GM19043 (cell line): Measurements from ENCODE around the gene RASL10B.
A peak's percentile ranks its signal among the peaks of the same experiment; 100 is the strongest.

Experiments
- ATAC-seq: cut with Tn5 transposase; IDR thresholded peaks from one replicate; pipeline ENCODE4 v1.9.1; 2021; ENCODE audit warnings: low read depth; ENCODE audit not compliant: unreplicated experiment

Gene RASL10B

DNA sequence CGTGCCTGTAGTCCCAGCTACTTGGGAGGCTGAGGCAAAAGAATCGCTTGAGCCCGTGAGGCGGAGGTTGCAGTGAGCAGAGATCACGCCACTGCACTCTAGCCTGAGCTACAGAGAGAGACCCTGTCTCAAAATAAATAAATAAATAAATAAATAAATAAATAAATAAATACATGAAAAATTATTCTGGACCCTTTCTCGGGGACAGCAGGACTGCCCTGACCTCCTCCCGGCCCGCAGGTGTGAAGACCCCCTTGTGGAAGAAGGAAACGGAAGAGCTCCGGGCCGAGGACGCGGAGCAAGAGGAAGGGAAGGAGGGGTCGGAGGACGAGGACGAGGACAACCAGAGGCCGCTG, 32.3 kb downstream of the RASL10B start:
- no peak for ATAC-seq

DNA sequence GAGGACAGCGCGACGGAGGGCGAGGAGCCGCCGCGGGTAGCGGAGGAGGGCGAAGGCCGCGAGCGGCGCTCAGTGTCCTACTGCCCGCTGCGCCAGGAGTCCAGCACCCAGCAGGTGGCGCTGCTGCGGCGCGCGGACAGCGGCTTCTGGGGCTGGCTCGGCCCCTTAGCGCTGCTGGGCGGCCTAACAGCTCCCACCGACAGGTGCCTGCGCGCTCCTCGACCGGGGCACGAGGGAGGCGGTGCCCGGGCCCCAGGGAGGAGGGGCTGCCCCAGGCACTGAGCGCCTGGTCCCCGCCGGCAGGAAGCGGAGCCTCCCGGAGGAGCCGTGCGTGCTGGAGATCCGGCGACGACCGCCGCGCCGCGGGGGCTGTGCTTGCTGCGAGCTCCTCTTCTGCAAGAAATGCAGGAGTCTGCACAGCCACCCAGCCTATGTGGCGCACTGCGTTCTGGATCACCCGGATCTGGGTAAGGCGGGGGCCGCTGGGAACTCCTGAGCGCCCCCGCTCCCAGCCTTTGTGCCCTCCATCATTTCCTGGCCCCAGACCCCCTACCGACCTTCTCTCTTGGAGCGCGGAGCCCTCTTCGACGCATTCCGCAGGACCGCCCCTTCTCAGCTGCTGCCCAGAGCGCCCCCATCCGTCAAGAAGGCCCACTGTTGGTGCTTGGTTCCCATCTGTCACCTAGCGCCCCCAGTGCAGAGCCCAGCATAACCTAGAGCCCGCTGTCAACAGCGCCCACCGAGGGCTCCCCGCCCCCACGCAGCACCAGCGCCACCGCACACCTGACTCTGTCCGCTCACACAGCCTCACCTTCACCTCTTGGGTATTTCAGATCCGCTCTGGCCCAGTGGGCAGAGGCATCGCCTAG, 32.9 kb downstream of the RASL10B start:
- peak; percentile 87 for ATAC-seq

DNA sequence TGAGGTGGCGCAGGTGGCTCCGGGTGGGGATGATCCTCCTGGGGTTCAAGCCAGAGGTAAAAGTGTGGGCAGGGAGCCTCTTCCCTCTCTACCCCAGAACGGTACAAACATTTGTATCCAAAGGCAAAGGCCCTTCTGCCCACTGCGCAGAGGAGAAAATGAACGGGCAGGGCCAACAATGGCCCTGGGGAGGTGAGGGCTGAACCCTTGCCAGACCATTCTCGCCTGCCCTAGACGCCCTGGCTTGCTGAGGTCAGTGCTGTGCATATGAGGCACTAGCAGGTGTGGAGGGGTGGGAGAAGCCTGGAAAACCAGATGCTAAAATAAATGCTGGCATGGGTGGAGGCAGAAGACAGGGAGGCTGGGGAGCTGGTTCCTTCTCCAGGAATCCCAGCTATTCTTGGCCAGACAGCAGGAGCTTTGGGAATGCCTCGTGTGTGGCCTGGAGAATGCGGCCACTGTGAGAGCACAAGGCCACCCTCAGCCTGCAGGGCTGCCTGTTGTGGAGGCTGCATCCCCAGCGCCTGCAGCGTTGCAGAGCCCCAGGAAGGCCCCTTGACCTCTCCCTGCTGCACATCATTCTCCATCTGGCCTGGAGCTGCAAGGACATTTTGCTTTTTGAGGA, 33.8 kb downstream of the RASL10B start:
- no peak for ATAC-seq

DNA sequence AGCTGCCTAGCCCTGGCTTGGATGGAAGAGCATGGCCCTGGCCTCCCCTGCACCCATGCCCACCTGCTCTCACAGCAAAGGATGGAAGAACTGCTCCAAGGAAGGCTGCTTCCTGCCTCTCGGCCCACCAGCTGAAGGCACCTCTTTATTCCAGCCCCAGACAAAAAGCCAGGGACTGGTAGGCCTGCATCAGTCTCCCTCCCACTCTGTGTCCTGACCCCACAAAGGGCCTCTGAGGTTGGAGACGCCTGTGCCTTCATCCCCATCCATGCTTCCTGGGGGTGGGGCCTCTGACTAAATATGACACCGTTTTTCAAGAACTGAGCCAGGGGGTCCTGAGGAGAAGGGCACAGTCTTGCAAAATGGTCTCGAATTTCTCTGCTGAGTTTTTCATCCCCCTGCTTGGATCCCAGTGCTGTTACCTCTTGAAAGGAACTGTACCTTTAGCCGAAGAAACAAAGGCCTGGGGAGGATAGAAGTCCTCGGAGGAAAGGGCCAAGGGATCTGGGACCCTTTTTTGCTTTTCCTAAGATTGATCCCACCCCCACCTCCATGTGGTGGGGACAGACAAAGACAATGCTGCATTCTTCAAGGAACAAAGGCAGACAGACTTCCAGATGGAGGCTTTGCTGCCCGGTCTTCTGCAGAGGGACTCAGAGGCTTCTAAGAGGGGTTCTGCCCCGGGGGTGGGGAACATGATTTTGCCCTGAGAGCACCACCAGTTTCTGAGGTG, 34.5 kb downstream of the RASL10B start:
- no peak for ATAC-seq

DNA sequence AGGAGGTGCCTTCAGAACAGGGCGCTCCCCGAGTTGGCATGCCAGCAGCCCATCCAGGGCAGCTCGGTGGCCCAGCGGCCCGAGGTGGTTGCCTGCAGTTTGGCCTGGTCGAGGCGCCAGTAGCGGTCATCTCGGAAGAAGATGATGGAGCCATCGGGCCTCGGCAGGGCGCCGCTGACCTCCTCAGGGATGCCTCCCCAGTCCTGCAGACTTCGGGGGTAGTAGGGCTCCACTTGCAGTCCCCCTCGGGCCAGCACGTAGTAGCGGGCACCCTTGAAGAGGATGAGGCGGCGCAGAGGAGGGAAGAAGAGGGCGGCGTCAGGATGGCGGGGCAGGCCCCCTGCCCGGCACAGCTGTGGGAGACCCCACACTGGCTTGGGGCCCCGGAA, 35.0 kb downstream of the RASL10B start:
- ATAC-seq: no peak

DNA sequence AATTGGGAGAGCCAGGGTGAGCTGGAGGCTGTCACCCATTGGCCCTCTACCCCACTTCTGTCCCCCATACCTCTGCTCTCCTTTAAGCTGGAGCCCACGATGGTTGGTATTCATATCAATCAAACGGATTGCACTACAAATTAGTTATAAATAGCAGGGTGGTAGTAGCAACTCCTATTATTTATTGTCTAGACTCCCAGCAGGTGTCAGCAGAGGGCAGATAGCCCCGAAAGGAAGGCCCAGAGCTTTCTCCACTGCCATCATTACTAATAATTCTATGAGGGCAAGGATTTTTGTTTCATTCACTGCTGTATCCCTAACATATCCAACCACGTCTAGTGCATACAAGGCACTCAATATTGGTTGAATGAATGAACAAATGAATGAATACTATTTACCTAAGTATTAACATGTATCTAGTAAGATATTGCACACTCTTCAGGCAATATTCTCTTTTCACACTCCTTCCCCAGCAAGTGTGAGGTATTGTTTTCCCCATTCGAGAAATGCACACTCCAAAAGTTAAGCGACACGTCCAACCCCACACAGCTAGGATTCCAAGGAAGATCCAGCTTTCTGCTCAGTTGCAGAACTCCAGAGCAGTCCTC, 35.6 kb downstream of the RASL10B start:
- ATAC-seq: no peak

DNA sequence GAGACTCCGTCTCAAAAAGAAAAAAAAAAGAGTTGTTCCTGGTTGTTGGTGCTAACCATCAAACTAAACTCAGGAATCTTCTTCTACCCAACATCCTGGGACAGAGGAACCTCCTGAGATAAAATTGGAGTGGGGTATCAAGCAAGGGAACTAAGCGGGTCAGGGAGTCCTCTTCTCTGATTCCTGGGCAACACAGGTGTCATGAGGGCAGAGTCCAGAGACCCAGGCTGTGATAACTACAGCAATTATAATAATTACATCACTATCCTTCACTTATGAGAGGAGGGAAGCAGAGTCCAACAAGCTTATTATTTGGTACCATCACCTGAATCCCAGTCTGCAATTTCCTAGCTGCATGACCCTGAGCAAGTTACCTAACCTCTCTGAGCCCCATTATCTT, 37.4 kb downstream of the RASL10B start:
- no peak for ATAC-seq

DNA sequence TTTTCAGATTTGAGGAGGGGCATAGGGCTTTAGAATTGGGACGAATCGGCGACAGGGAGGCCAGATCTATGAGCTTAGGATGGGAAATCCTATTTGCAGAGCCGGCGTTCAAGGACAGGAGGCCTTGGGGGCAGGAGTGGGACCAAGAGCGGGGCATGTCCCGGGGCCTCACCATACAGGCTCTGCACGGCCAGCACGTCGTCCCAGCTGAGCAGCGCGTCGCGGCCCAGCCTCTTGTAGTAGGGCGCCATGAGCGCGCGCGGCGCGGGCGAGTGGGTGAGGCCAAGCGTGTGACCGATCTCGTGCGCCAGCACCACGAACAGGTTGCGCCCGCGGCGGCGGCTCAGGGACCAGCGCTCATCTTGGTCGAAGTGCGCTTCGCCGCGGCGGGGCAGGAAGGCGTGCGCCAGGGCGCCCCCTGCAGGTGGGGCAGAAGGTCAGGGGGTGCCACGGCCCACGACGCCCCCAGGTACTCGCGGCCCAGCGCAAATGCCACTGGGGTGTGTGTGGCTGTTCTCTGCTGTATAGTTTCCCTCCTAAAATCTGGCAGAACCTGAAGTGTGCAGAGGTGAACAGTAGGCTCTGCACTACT, 38.6 kb downstream of the RASL10B start:
- no peak for ATAC-seq

DNA sequence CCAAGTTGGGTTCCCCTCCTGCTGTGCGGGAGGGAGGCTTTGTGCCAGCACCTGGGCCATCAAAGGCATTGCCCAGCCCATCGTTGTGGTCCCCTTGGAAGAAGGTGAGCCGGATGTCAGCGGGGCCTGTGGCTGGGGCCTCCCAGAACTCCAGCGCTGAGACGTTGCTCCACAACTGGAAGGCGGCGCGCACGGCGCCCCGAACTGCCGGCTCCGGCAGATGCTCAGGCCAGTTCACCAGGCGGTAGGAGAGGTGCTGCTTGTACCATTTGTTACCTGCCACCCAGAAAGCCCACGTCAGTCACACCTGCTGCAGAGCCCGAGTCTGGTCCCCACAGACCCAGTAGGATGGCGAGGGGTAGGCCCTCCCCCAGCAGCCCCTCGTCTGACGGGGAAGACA, 41.7 kb downstream of the RASL10B start:
- ATAC-seq: no peak

DNA sequence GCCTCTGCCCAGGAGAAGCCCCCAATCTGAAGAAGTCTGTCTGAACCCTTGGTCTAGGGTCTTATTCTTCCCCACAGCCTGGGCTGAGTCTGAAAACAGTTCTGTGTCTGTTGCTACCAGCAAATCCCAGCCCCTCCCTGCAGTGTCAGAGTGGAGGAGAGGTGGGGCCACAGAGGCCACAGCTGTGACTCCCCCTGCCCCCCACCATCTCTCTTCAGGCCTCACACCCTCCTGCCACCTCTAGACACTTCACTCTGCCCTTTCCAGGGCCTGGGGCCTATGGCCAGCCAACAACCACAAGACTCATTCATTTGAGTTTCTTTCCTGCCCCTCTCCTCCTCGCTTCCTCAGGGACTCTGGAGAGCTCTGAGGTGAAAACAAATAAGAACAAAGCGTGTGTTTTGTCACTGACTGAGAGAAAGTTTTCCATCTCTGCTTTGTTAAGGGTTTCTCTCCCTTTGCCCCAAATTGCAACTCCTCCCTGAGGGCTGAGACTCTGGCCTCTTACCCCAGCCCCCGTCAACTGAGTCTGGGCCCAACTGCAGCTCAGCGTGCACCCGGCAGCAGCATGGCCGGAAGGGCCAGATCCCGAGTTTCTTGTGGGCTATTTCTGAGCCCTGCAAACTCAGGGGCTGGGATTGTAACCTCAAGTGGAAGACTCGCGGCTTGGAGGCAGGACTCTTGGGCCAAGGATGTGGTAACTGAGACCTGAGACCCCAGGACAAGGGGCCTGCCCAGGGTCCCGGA, 42.4 kb downstream of the RASL10B start:
- no peak for ATAC-seq

DNA sequence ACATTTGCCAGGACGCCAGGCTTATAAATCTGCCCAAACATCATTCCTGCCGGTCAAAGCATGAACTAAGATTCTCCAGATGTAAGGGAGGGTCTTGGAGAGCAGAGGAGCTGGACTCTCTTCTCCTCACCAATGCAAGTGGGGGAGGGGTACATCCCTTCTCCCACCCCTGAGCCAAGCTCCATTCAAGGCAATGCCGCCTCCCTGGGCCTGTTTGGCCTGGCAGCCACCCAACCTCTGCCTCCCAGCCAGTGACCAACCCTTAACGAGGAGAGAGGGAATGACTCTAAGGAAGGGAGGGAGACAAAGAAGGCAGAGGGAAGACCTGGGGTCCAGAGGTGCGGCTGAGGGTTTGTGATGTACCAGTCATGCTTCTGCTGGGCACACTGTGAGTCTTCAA, 43.1 kb downstream of the RASL10B start:
- no peak for ATAC-seq

DNA sequence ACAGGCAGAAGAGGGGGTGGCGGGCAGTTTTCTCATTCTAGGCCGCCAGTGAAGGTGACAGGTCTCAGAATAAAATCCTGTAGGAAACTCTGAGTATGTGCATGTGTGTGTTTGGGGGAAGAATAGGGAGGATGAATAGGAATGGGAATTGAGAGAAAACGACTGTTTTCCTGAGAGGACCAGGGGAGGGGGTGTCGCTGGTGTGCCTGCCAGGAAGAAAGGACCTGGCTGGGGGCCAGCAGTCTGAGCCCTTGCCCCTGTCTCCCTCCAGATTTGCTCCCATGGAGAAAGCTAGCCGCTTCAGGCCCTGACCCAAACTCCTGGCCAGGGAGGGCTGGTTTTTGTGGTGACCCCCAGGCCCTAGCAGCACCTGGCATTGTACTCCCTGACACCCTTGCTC, 43.6 kb downstream of the RASL10B start:
- ATAC-seq: no peak

DNA sequence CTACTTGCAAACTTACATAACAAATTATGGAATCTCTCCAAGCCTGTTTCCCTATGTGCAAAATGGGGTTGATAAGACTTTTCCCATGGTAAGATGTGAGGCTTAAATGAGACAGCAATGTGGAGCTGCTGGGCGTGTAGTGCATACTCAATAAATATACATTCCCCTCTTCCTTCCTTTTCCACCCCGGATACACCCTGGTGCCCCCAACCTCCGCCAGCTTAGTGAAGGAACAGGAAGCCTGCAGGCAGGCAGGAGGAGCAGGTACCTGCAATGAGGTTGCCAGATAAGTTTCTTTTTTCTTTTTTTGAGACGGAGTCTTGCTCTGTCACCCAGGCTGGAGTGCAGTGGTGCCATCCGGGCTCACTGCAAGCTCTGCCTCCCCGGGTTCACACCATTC, 44.1 kb downstream of the RASL10B start:
- no peak for ATAC-seq

DNA sequence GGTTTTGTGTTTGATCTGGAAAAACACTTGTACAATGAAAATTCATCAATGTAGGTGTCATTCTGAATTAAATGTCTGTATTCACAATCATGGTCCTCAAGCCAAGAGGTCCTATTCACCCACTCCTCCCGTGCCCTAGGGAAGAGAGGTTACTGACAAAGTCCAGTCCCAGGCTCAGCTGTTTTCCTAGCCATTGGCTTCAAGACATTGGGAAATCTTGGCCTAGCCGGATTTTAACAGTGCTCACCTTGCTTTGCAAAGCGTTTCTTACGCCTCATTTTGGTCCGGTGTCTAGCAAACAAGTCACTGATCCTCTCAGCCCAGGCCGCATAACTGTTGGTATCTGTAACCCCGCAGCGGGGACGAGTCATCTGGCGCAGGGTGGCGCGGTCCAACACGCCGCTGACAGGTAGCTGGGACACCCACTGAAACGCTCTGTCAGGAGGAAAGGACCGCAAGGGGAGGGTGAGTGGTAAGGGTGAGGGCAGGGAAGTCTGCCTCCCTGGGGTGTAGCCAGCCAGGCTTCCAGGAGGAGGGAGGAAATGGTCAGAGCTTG, 47.3 kb downstream of the RASL10B start:
- no peak for ATAC-seq

DNA sequence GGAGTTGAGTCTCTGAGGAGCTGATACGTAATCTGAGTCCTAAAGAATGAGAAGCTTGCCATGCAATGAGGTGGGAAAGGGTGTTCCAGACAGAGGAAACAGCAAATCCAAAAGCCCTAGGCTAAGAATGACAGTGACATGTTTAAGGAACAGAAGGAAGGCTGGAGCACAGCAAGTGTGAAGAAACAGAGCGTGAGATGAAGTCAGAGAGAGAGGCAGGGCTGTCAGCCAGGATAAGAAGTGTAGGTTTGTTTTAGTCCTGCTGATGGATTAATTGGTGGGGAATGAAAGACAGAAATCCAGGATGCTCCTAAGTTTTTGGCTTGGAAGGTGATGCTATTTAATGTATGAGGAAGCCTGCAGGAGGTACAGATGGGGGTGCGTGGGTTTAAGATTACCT, 49.5 kb downstream of the RASL10B start:
- ATAC-seq: no peak

DNA sequence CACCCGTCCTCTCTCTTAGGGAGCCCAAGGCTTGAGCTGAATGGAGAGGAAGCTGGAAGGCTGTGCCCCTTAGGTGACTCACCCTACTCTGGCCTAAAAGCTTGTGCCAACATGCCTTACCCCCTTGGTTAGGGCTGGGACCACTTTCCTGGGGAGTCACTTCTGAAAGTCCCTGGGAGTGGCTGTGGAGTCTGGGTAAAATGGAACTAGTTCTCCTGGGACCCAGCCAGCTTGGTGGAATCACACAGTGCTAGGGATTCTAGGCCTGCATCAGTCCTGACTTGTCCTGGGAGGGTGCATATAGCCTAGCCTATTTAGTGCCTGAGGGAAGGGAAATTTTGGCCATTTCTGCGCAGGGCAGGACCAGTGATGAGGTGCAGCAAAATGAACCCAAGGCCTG, 53.5 kb downstream of the RASL10B start:
- ATAC-seq: no peak

DNA sequence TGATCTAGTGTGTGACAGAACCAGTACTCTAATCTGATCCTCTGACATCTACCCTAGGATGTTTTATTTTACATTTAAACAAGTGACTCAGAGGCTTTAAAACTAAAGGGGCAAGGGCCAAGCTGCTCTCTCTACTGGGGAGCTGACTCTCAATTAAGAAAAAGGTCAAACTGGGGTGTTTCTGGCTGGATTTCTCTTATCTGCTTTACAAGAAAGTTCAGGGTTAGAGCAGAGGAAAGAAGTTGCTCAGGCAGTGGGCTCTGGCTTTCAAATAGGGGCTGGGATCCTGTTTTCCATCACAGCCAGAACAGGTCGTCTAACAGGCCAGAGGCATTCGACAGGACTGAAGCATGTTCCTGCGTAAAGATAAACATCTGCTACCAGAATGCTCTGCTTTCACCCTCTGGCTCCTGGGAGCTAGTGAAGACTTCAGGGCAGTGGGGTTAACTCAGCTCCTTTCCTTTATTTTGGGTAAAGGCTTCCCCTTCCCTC, 55.5 kb downstream of the RASL10B start:
- ATAC-seq: no peak

DNA sequence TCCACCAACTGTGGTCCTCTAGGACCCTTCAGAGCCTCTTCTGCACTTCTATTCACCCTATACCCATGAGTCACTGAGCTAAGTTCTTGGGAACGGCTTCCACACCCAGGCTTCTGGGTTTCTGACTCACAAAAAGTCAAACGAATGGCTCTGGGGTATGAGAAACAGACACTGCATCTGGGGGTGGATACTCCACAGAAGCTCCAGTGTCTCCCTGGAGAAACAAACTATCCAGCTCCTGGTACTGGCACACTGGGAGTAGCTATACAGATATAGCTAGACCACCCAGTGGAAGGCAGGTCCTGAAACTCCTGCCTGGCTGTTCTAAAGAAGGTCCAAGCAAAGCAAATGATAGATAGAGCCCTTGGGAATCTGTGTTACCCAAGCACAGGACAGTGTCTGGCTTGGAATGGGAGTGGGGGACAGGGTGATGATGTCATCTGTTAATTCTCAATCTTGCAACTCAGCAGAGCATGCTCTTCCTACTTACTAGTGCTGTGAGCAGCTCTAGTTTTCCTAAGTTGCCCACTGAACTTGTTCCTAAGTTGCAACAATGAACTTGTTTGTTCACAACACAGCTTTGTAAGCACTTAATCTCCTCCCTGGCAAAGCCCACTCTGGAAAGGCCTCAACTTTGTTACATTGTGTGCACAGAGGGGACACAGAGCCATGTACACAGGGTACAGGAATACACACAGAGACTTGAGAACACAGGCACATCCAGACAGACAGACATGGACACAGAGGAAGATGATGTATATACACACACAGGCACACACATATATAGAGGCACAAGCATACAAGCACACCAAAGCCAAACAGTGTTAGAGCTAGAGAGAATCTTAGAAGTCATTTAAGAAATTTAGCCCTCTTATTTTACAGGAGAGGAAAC, 57.3 kb downstream of the RASL10B start:
- no peak for ATAC-seq

DNA sequence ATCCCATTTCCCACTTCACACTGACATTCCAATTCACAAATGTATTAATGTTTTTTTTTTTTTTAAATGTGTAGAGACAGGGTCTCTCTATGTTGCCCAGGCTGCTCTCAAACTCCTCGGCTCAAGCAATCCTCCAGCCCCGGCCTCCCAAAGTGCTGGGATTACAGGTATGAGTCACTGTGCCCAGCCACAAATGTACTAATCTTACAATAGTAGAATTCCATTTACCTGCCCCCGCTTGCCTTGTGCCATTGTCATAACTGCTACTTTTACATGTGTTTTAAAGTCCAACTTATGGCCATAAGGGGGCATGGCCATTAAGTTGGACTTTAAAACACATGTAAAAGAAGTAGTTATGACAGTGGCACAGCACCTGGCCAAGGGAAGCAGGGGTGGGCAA, 59.4 kb downstream of the RASL10B start:
- ATAC-seq: no peak
